ENCODE results near the gene OR13F1. TPM values are rescaled to one million over a fixed set of nuclear protein-coding genes. Genes with fewer than 3 reads are reported as not detected.

OR13F1 gene
- total and polyA plus RNA-seq, 2 donors (not counting 1 experiment from before 2014, with no cell fraction given) = not detected

GRCh38 chr9:104527109-104527508, 23.0 kb downstream of the OR13F1 start, which contains the start of gene OR13C4:
TSS of gene OR13C4 (minus strand) at chr9:104527209. CDS start at chr9:104527209, 0 bp downstream.
- H3K27me3 ChIP-seq (replicated peaks in 1 of 4; ENCODE audit: control extremely low read depth in 1 of 4, control insufficient read depth in 3 of 4, insufficient read depth in 4 of 4, low read length in 3 of 4) = no peaks in the 10 kb centered on the region
- H3K27me3 Mint-ChIP-seq = no peaks in the 10 kb centered on the region
- no peak for ATAC-seq (ENCODE audit: low read depth)
- ChIA-PET CTCF (no interaction called here), POLR2A (no interaction called here)
- TF ChIP-seq EZH2 (IDR thresholded peaks at IDR 0.05; ENCODE audit: borderline replicate concordance, insufficient read depth, low read depth, low read length, poor library complexity, severe bottlenecking) = no peak
- TF ChIP-seq CTCF (IDR thresholded peaks at IDR 0.05) = no peak
- H3K9ac ChIP-seq (ENCODE audit: low read length) = no peak within 1 kb of the TSS
- H3K36me3 ChIP-seq (replicated peaks in 1 of 2; ENCODE audit: control extremely low read depth in 1 of 2, control insufficient read depth in 1 of 2, extremely low read depth in 1 of 2, insufficient read depth in 2 of 2, low read length in 1 of 2) = no peaks in the 10 kb centered on the region
- no peaks in the 10 kb centered on the region for H3K4me1 Mint-ChIP-seq
- H3K27ac Mint-ChIP-seq = no peak within 1 kb of the TSS
- H3K79me2 ChIP-seq (ENCODE audit: control insufficient read depth, insufficient read depth, low read length) = no peaks in the 10 kb centered on the region
- no peak for DNase-seq
- peaks cover 0 to 8% (median 0%) of the 10 kb centered on the region in 3 donors for H3K9me3 ChIP-seq (ENCODE audit: control extremely low read depth in 1 of 3, control insufficient read depth in 2 of 3, insufficient read depth in 1 of 3, low read length in 2 of 3)
- H3K4me3 ChIP-seq (ENCODE audit: control extremely low read depth in 1 of 5, extremely low read depth in 1 of 5, insufficient read depth in 1 of 5, low read depth in 2 of 5, low read length in 4 of 5) = no peak within 1 kb of the TSS
- intact Hi-C loops (cut with micrococcal nuclease) = no loop called here
- H3K4me2 ChIP-seq (replicated peaks; ENCODE audit: low read depth, low read length, poor library complexity, severe bottlenecking) = no peak within 1 kb of the TSS
- H2AFZ ChIP-seq (ENCODE audit: insufficient read depth, low read depth, low read length, poor library complexity, severe bottlenecking) = no peak within 1 kb of the TSS
- H3K9me3 Mint-ChIP-seq (ENCODE audit: insufficient read depth) = peaks cover 2% of the 10 kb centered on the region
- no peaks in the 10 kb centered on the region for H4K20me1 ChIP-seq (ENCODE audit: control insufficient read depth, insufficient read depth, low read length, poor library complexity, severe bottlenecking)
- no peak within 1 kb of the TSS for H3K4me3 Mint-ChIP-seq
- no peak within 1 kb of the TSS for H3K27ac ChIP-seq (ENCODE audit: low read length in 2 of 2)
- H3K4me1 ChIP-seq (ENCODE audit: control insufficient read depth in 2 of 2, insufficient read depth in 2 of 2, low read length in 2 of 2) = no peaks in the 10 kb centered on the region

GRCh38 chr9:104536756-104537155, 32.7 kb downstream of the OR13F1 start, which contains the start of gene OR13C3:
TSS of gene OR13C3 (minus strand) at chr9:104536856. CDS start at chr9:104536723, 133 bp downstream.
- ATAC-seq (ENCODE audit: low read depth) (no peak), DNase-seq (no peak)
- intact Hi-C loops (cut with micrococcal nuclease) = no loop called here
- H3K9ac ChIP-seq (ENCODE audit: low read length) = no peak within 1 kb of the TSS
- no peaks in the 10 kb centered on the region for H3K9me3 Mint-ChIP-seq (ENCODE audit: insufficient read depth)
- no peak within 1 kb of the TSS for H3K4me3 Mint-ChIP-seq
- H3K4me1 Mint-ChIP-seq = no peaks in the 10 kb centered on the region
- no peaks in the 10 kb centered on the region for H3K4me1 ChIP-seq (ENCODE audit: control insufficient read depth in 2 of 2, insufficient read depth in 2 of 2, low read length in 2 of 2)
- H3K9me3 ChIP-seq (ENCODE audit: control extremely low read depth in 1 of 3, control insufficient read depth in 2 of 3, insufficient read depth in 1 of 3, low read length in 2 of 3) = no peaks in the 10 kb centered on the region
- no peak for TF ChIP-seq CTCF (IDR thresholded peaks at IDR 0.05)
- TF ChIP-seq EZH2 (IDR thresholded peaks at IDR 0.05; ENCODE audit: borderline replicate concordance, insufficient read depth, low read depth, low read length, poor library complexity, severe bottlenecking) = no peak
- no peak within 1 kb of the TSS for H3K4me2 ChIP-seq (replicated peaks; ENCODE audit: low read depth, low read length, poor library complexity, severe bottlenecking)
- H3K27me3 ChIP-seq (replicated peaks in 1 of 4; ENCODE audit: control extremely low read depth in 1 of 4, control insufficient read depth in 3 of 4, insufficient read depth in 4 of 4, low read length in 3 of 4) = no peaks in the 10 kb centered on the region
- H3K36me3 ChIP-seq (replicated peaks in 1 of 2; ENCODE audit: control extremely low read depth in 1 of 2, control insufficient read depth in 1 of 2, extremely low read depth in 1 of 2, insufficient read depth in 2 of 2, low read length in 1 of 2) = no peaks in the 10 kb centered on the region
- no peaks in the 10 kb centered on the region for H3K79me2 ChIP-seq (ENCODE audit: control insufficient read depth, insufficient read depth, low read length)
- no peaks in the 10 kb centered on the region for H4K20me1 ChIP-seq (ENCODE audit: control insufficient read depth, insufficient read depth, low read length, poor library complexity, severe bottlenecking)
- no peak within 1 kb of the TSS for H3K4me3 ChIP-seq (ENCODE audit: control extremely low read depth in 1 of 5, extremely low read depth in 1 of 5, insufficient read depth in 1 of 5, low read depth in 2 of 5, low read length in 4 of 5)
- WGBS (ENCODE audit: insufficient coverage) = 97% methylated on average over 5 of the region's 5 CpGs
- no peak within 1 kb of the TSS for H3K27ac Mint-ChIP-seq
- ChIA-PET CTCF (no interaction called here), POLR2A (no interaction called here)
- no peaks in the 10 kb centered on the region for H3K27me3 Mint-ChIP-seq
- no peak within 1 kb of the TSS for H2AFZ ChIP-seq (ENCODE audit: insufficient read depth, low read depth, low read length, poor library complexity, severe bottlenecking)
- no peak within 1 kb of the TSS for H3K27ac ChIP-seq (ENCODE audit: low read length in 2 of 2)

Data from B cell (primary cell).